Measurements from ENCODE around the gene SIGLEC1.

SIGLEC1 gene

GRCh38 chr20:3712279-3712873 lies at the start of gene SIGLEC1:
Gene SIGLEC1 (minus strand): TSS chr20:3712600. CDS start chr20:3707128, 5,472 bp downstream.
- no peak for DNase-seq

- no peak for DNase-seq
Measured at GRCh38 chr20:3760655-3761348, 48.4 kb upstream of the SIGLEC1 start.

- no peak for DNase-seq
Measured at GRCh38 chr20:3759884-3760283, 47.5 kb upstream of the SIGLEC1 start.

- no peak for DNase-seq
Measured at GRCh38 chr20:3759316-3759823, 47.0 kb upstream of the SIGLEC1 start.

- no peak for DNase-seq
Measured at GRCh38 chr20:3758566-3758965, 46.2 kb upstream of the SIGLEC1 start.

- DNase-seq, result no peak
Measured at GRCh38 chr20:3757268-3757667, 44.9 kb upstream of the SIGLEC1 start.

GRCh38 chr20:3755814-3756480 lies 43.5 kb upstream of the SIGLEC1 start:
- no peak for DNase-seq

GRCh38 chr20:3755269-3755668 lies 42.9 kb upstream of the SIGLEC1 start:
- DNase-seq, result no peak

GRCh38 chr20:3754276-3754630 lies 41.9 kb upstream of the SIGLEC1 start:
- no peak for DNase-seq

- no peak for DNase-seq
Measured at GRCh38 chr20:3753501-3754275, 41.3 kb upstream of the SIGLEC1 start.

GRCh38 chr20:3753098-3753497 lies 40.7 kb upstream of the SIGLEC1 start:
- peak; percentile 72 for DNase-seq

- no peak for DNase-seq
Measured at GRCh38 chr20:3752386-3752759, 40.0 kb upstream of the SIGLEC1 start.

- DNase-seq, result peak; percentile 75
Measured at GRCh38 chr20:3751675-3752385, 39.4 kb upstream of the SIGLEC1 start.

GRCh38 chr20:3751305-3751674 lies 38.9 kb upstream of the SIGLEC1 start:
- DNase-seq, result no peak

- peak; percentile 55 for DNase-seq
Measured at GRCh38 chr20:3749689-3750531, 37.5 kb upstream of the SIGLEC1 start.

GRCh38 chr20:3749087-3749688 lies 36.8 kb upstream of the SIGLEC1 start:
- DNase-seq, result no peak

GRCh38 chr20:3748073-3748472 lies 35.7 kb upstream of the SIGLEC1 start:
- no peak for DNase-seq

- no peak for DNase-seq
Measured at GRCh38 chr20:3747471-3747870, 35.1 kb upstream of the SIGLEC1 start.

- DNase-seq, result no peak
Measured at GRCh38 chr20:3745686-3746173, 33.3 kb upstream of the SIGLEC1 start.

- peak; percentile 82 for DNase-seq
Measured at GRCh38 chr20:3744806-3745685, 32.6 kb upstream of the SIGLEC1 start.

Data from stimulated activated CD4-positive, alpha-beta T cell treated with anti-CD3 and anti-CD28 coated beads, Interleukin-15, amount 100 ng/mL, for 24 hours (primary cell).